ENCODE data around the gene RPTOR. TPM values are rescaled to one million over a fixed set of nuclear protein-coding genes. Genes with fewer than 3 reads are reported as not detected.
"Not testable (repeated sequence)": the region's sequence is repeated elsewhere in the genome, so short reads cannot be mapped to it uniquely, and the experiment has no call there.

RPTOR gene
- total RNA-seq, 1 donor from 2014 or later: 32.0 TPM

- Histone ChIP-seq H3K4me1 (ENCODE audit: insufficient read depth, low read length) (peaks cover 2% of the 10 kb centered on the region), H3K36me3 (ENCODE audit: insufficient read depth, low read length) (no peaks in the 10 kb centered on the region), H3K9ac (ENCODE audit: low read length) (no peak overlapping the region), H3K27me3 (ENCODE audit: insufficient read depth, low read length) (no peaks in the 10 kb centered on the region), H3K79me2 (ENCODE audit: insufficient read depth, low read length) (peaks cover 36% of the 10 kb centered on the region), H4K20me1 (ENCODE audit: insufficient read depth, low read length) (peaks cover 41% of the 10 kb centered on the region), H2AFZ (ENCODE audit: low read depth, low read length) (no peak overlapping the region), H3K9me3 (ENCODE audit: insufficient read depth, low read depth, low read length) (no peaks in the 10 kb centered on the region), H3K4me3 (ENCODE audit: insufficient read depth, low read depth, low read length) (no peak overlapping the region), H3K4me2 (ENCODE audit: low read length) (no peak overlapping the region), H3K27ac (ENCODE audit: low read depth, low read length) (no peak overlapping the region)
- DNase-seq (ENCODE audit: low read depth) (no peak), FAIRE-seq (no peak)
- peaks cover 15% of the 10 kb centered on the region for H3K4me1 Mint-ChIP-seq (ENCODE audit: low read depth, unreplicated experiment)
- H3K9me3 Mint-ChIP-seq (ENCODE audit: unreplicated experiment): no peaks in the 10 kb centered on the region
- H3K36me3 Mint-ChIP-seq (ENCODE audit: low read depth, unreplicated experiment): peaks cover 6% of the 10 kb centered on the region
- no peak overlapping the region for H3K27ac Mint-ChIP-seq (ENCODE audit: unreplicated experiment)
- no peak overlapping the region for H3K4me3 Mint-ChIP-seq (ENCODE audit: unreplicated experiment)
- TF ChIP-seq EZH2 (IDR thresholded peaks at IDR 0.05; ENCODE audit: insufficient read depth, low read length) (no peak), CTCF (IDR thresholded peaks at IDR 0.05; ENCODE audit: insufficient read depth, low read depth, low read length) (no peak)
- no peaks in the 10 kb centered on the region for H3K27me3 Mint-ChIP-seq (ENCODE audit: low read depth, unreplicated experiment)
Measured at GRCh38 chr17:80624864-80625263, 80.2 kb downstream of the RPTOR start.

GRCh38 chr17:80625627-80626026, 81.0 kb downstream of the RPTOR start:
- no peak for FAIRE-seq
- H3K79me2 ChIP-seq (ENCODE audit: insufficient read depth, low read length): peaks cover 30% of the 10 kb centered on the region
- H4K20me1 ChIP-seq (ENCODE audit: insufficient read depth, low read length): peaks cover 48% of the 10 kb centered on the region
- DNase-seq (ENCODE audit: low read depth): peak; percentile 27
- H3K36me3 Mint-ChIP-seq (ENCODE audit: low read depth, unreplicated experiment): peaks cover 6% of the 10 kb centered on the region
- no peak overlapping the region for H3K27ac ChIP-seq (ENCODE audit: low read depth, low read length)
- no peak overlapping the region for H2AFZ ChIP-seq (ENCODE audit: low read depth, low read length)
- H3K27ac Mint-ChIP-seq (ENCODE audit: unreplicated experiment): no peak overlapping the region
- no peak overlapping the region for H3K4me3 ChIP-seq (ENCODE audit: insufficient read depth, low read depth, low read length)
- H3K4me3 Mint-ChIP-seq (ENCODE audit: unreplicated experiment): no peak overlapping the region
- no peak overlapping the region for H3K4me2 ChIP-seq (ENCODE audit: low read length)
- no peak for TF ChIP-seq EZH2 (IDR thresholded peaks at IDR 0.05; ENCODE audit: insufficient read depth, low read length)
- no peak for TF ChIP-seq CTCF (IDR thresholded peaks at IDR 0.05; ENCODE audit: insufficient read depth, low read depth, low read length)
- H3K9ac ChIP-seq (ENCODE audit: low read length): no peak overlapping the region
- no peaks in the 10 kb centered on the region for H3K9me3 Mint-ChIP-seq (ENCODE audit: unreplicated experiment)
- no peaks in the 10 kb centered on the region for H3K27me3 Mint-ChIP-seq (ENCODE audit: low read depth, unreplicated experiment)
- H3K36me3 ChIP-seq (ENCODE audit: insufficient read depth, low read length): no peaks in the 10 kb centered on the region
- peaks cover 10% of the 10 kb centered on the region for H3K4me1 Mint-ChIP-seq (ENCODE audit: low read depth, unreplicated experiment)
- H3K27me3 ChIP-seq (ENCODE audit: insufficient read depth, low read length): no peaks in the 10 kb centered on the region
- no peaks in the 10 kb centered on the region for H3K9me3 ChIP-seq (ENCODE audit: insufficient read depth, low read depth, low read length)
- H3K4me1 ChIP-seq (ENCODE audit: insufficient read depth, low read length): no peaks in the 10 kb centered on the region

- not testable (repeated sequence) for H3K9ac ChIP-seq (ENCODE audit: low read length); H3K9me3 ChIP-seq (ENCODE audit: insufficient read depth, low read depth, low read length); H3K4me3 Mint-ChIP-seq (ENCODE audit: unreplicated experiment); H3K9me3 Mint-ChIP-seq (ENCODE audit: unreplicated experiment); H3K4me1 ChIP-seq (ENCODE audit: insufficient read depth, low read length); H3K36me3 Mint-ChIP-seq (ENCODE audit: low read depth, unreplicated experiment); DNase-seq (ENCODE audit: low read depth); H3K27me3 Mint-ChIP-seq (ENCODE audit: low read depth, unreplicated experiment); H3K27ac Mint-ChIP-seq (ENCODE audit: unreplicated experiment); H3K36me3 ChIP-seq (ENCODE audit: insufficient read depth, low read length); H3K4me3 ChIP-seq (ENCODE audit: insufficient read depth, low read depth, low read length); H3K27ac ChIP-seq (ENCODE audit: low read depth, low read length); FAIRE-seq; H3K4me1 Mint-ChIP-seq (ENCODE audit: low read depth, unreplicated experiment); H2AFZ ChIP-seq (ENCODE audit: low read depth, low read length); H3K27me3 ChIP-seq (ENCODE audit: insufficient read depth, low read length); H3K4me2 ChIP-seq (ENCODE audit: low read length)
- Histone ChIP-seq H3K79me2 (ENCODE audit: insufficient read depth, low read length) (peaks cover 28% of the 10 kb centered on the region), H4K20me1 (ENCODE audit: insufficient read depth, low read length) (peaks cover 62% of the 10 kb centered on the region)
Measured at GRCh38 chr17:80628881-80629280, 84.2 kb downstream of the RPTOR start.
